Cardiac muscle cell (in vitro differentiated cells and primary cell): Measurements from ENCODE around the gene SMIM12. TPM values are rescaled to one million over a fixed set of nuclear protein-coding genes. Genes with fewer than 3 reads are reported as not detected.
A peak's percentile ranks its signal among the peaks of the same experiment; 100 is the strongest.

Experiments used
- DNase-seq, 2 donors: peaks; one replicate each; pipeline versions ENCODE4 v3.0.0 to v3.0.0-alpha.2; 2010 to 2017; ENCODE audit warnings: low read depth in 1 of 2, low spot score in 1 of 2
- H3K27ac ChIP-seq: fragments of 200-600 bp; sonication (generic); 2 replicates; pipeline ENCODE4 v1.5.1; 2016
- H3K27me3 ChIP-seq: fragments of 200-600 bp; sonication (generic); 2 replicates; pipeline ENCODE4 v1.6.0; 2016; ENCODE audit warnings: control low read depth
- H3K36me3 ChIP-seq: fragments of 200-600 bp; sonication (generic); 2 replicates; pipeline ENCODE4 v1.5.1; 2016; ENCODE audit warnings: control low read depth
- H3K4me1 ChIP-seq: fragments of 200-600 bp; sonication (generic); 2 replicates; pipeline ENCODE4 v1.8.1; 2017; ENCODE audit warnings: low read depth, mild to moderate bottlenecking, mixed run types
- H3K4me3 ChIP-seq: fragments of 200-600 bp; sonication (generic); 2 replicates; pipeline ENCODE4 v1.5.1; 2016; ENCODE audit warnings: mild to moderate bottlenecking
- H3K9me3 ChIP-seq: fragments of 200-600 bp; sonication (generic); 2 replicates; pipeline ENCODE4 v1.5.1; 2017; ENCODE audit warnings: low read depth, mild to moderate bottlenecking, control low read depth
- CTCF ChIP-seq: IDR thresholded peaks from 2 replicates; pipeline ENCODE4 v1.5.1; 2012; ENCODE audit warnings: low read depth, mild to moderate bottlenecking, low read length
- polyA plus RNA-seq: library from polyadenylated mRNA; unstranded; fragments of >200 nt; fragmentation: Nextera tagmentation; extraction: Ambion mirVana; gene quantifications from 2 replicates; pipeline ENCODE4 v1.2.1, GENCODE V29; 2016
- total RNA-seq: library from RNA; depleted of rRNA; stranded (reverse); fragments of >200 nt; gene quantifications from 2 replicates; pipeline ENCODE4 v1.2.3, GENCODE V29; 2016

Gene SMIM12
- total and polyA plus RNA-seq, 2 experiments from 2014 or later: 15.4 to 61.2 TPM

- Histone ChIP-seq H3K27ac (no peak overlapping the region), H3K4me3 (no peak overlapping the region), H3K36me3 (no peaks in the 10 kb centered on the region), H3K9me3 (no peaks in the 10 kb centered on the region), H3K27me3 (no peaks in the 10 kb centered on the region), H3K4me1 (peaks cover 18% of the 10 kb centered on the region)
- no peak for TF ChIP-seq CTCF
- no peak for DNase-seq
Observed at GRCh38 chr1:34839526-34840305, 19.8 kb downstream of the SMIM12 start.

GRCh38 chr1:34833711-34834110, 25.8 kb downstream of the SMIM12 start:
- DNase-seq: no peak
- Histone ChIP-seq H3K4me1 (no peaks in the 10 kb centered on the region), H3K4me3 (no peak overlapping the region), H3K36me3 (no peaks in the 10 kb centered on the region), H3K27me3 (no peaks in the 10 kb centered on the region), H3K27ac (no peak overlapping the region), H3K9me3 (no peaks in the 10 kb centered on the region)
- no peak for TF ChIP-seq CTCF

GRCh38 chr1:34831721-34832246, 27.8 kb downstream of the SMIM12 start:
- no peak for DNase-seq
- Histone ChIP-seq H3K27ac (no peak overlapping the region), H3K4me3 (no peak overlapping the region), H3K4me1 (no peaks in the 10 kb centered on the region), H3K9me3 (no peaks in the 10 kb centered on the region), H3K27me3 (no peaks in the 10 kb centered on the region), H3K36me3 (no peaks in the 10 kb centered on the region)
- no peak for TF ChIP-seq CTCF

GRCh38 chr1:34829250-34829649, 30.3 kb downstream of the SMIM12 start:
- no peaks in the 10 kb centered on the region for H3K9me3 ChIP-seq
- H3K27me3 ChIP-seq: no peaks in the 10 kb centered on the region
- no peak overlapping the region for H3K4me3 ChIP-seq
- no peak overlapping the region for H3K27ac ChIP-seq
- TF ChIP-seq CTCF: no peak
- H3K36me3 ChIP-seq: no peaks in the 10 kb centered on the region
- DNase-seq: peak in 1 of 2 donors; percentile 82
- H3K4me1 ChIP-seq: peaks cover 12% of the 10 kb centered on the region

- no peaks in the 10 kb centered on the region for H3K27me3 ChIP-seq
- H3K36me3 ChIP-seq: no peaks in the 10 kb centered on the region
- DNase-seq: no peak
- no peak overlapping the region for H3K4me3 ChIP-seq
- no peak for TF ChIP-seq CTCF
- H3K9me3 ChIP-seq: no peaks in the 10 kb centered on the region
- no peak overlapping the region for H3K27ac ChIP-seq
- H3K4me1 ChIP-seq: peaks cover 12% of the 10 kb centered on the region
Observed at GRCh38 chr1:34828611-34829010, 30.9 kb downstream of the SMIM12 start.
